Endothelial cell of umbilical vein (primary cell): ENCODE data around the gene DGCR6. TPM values are rescaled to one million over a fixed set of nuclear protein-coding genes. Genes with fewer than 3 reads are reported as not detected.

Source experiments
- BruUV-seq: library from RNA; stranded (reverse); fragments of 400-500 nt; replicated peaks from 2 replicates; lab custom pipeline; 2021; lab: Mats Ljungman, UMichigan
- CTCF ChIA-PET: fragments of 300-600, 350-600 bp; sonication (Branson Sonifier 250); formaldehyde crosslinking; loops from one replicate; lab custom pipeline; 2021; ENCODE audit warnings: antibody characterized with exemption, inconsistent platforms; lab: Charles Lee
- POLR2A ChIA-PET: fragments of 300-600, 350-600 bp; sonication (Branson Sonifier 250); formaldehyde crosslinking; loops from one replicate; lab custom pipeline; 2021; ENCODE audit warnings: antibody characterized with exemption, inconsistent platforms; lab: Charles Lee
- DNase-seq: peaks from one replicate; pipeline ENCODE4 v3.0.0-alpha.2; 2011; ENCODE audit warnings: low read depth, low spot score
- FAIRE-seq: peaks from 2 replicates; lab custom pipeline; 2011; peaks lifted over from hg19 to GRCh38; lab: Jason Lieb, UNC
- H2AFZ ChIP-seq: 2 replicates; pipeline ENCODE4 v1.6.0; 2012; ENCODE audit warnings: low read depth, low read length, control low read depth, inconsistent platforms
- H3K27ac ChIP-seq: 2 replicates; pipeline ENCODE4 v1.5.1; 2011; ENCODE audit warnings: low read depth, mild to moderate bottlenecking, control low read depth, low read length, moderate library complexity; ENCODE audit not compliant: insufficient read depth
- H3K27me3 ChIP-seq, 2 experiments: 2 replicates each; pipeline versions ENCODE4 v1.6.0 to v1.6.1; 2011; ENCODE audit warnings: low read length in 2 of 2, mixed read lengths in 1 of 2; ENCODE audit not compliant: control insufficient read depth in 2 of 2, insufficient read depth in 2 of 2
- H3K36me3 ChIP-seq, 2 experiments: 2 replicates in 1 of 2; 3 replicates in 1 of 2; pipeline ENCODE4 v1.5.1; 2011; ENCODE audit warnings: low read length in 2 of 2, mild to moderate bottlenecking in 1 of 2, moderate library complexity in 1 of 2; ENCODE audit not compliant: control insufficient read depth in 2 of 2, insufficient read depth in 2 of 2; ENCODE audit errors: extremely low read depth in 1 of 2
- H3K4me1 ChIP-seq: 3 replicates; pipeline ENCODE4 v1.5.1; 2011; ENCODE audit warnings: mild to moderate bottlenecking, low read length; ENCODE audit not compliant: control insufficient read depth, insufficient read depth; ENCODE audit errors: extremely low read depth
- H3K4me2 ChIP-seq: 2 replicates; pipeline ENCODE4 v1.6.1; 2011; ENCODE audit warnings: low read length, control low read depth, mixed read lengths; ENCODE audit not compliant: insufficient read depth
- H3K4me3 ChIP-seq, 3 experiments: fragments of 200-600 bp in 1 of 3; sonication (generic), shearing (Covaris generic) in 1 of 3; replicated peaks in 1 of 3; 2 replicates each; pipeline ENCODE4 v1.5.1; 2011 to 2016; ENCODE audit warnings: control low read depth in 3 of 3, low read length in 3 of 3, mild to moderate bottlenecking in 2 of 3, inconsistent platforms in 1 of 3, low read depth in 1 of 3, moderate library complexity in 1 of 3; ENCODE audit not compliant: insufficient read depth in 1 of 3
- H3K79me2 ChIP-seq: 2 replicates; pipeline ENCODE4 v1.6.0; 2012; ENCODE audit warnings: low read length, inconsistent platforms; ENCODE audit not compliant: control insufficient read depth, insufficient read depth
- H3K9ac ChIP-seq: replicated peaks from 2 replicates; pipeline ENCODE3; 2011; ENCODE audit warnings: low read length, control low read depth; ENCODE audit not compliant: insufficient read depth; ENCODE audit errors: extremely low read depth
- H3K9me1 ChIP-seq: replicated peaks from 3 replicates; pipeline ENCODE4 v1.6.0; 2011; ENCODE audit warnings: mild to moderate bottlenecking, low read length; ENCODE audit not compliant: control insufficient read depth, insufficient read depth; ENCODE audit errors: extremely low read depth
- H3K9me3 ChIP-seq: replicated peaks from 2 replicates; pipeline ENCODE4 v1.5.1; 2012; ENCODE audit warnings: low read length, inconsistent platforms; ENCODE audit not compliant: control insufficient read depth, insufficient read depth
- H4K20me1 ChIP-seq: replicated peaks from 2 replicates; pipeline ENCODE3; 2011; ENCODE audit warnings: mild to moderate bottlenecking, low read length; ENCODE audit not compliant: control insufficient read depth, insufficient read depth; ENCODE audit errors: extremely low read depth
- EZH2 ChIP-seq: IDR thresholded peaks from 2 replicates; pipeline ENCODE4 v1.6.1; 2012; ENCODE audit warnings: borderline replicate concordance, low read depth, mild to moderate bottlenecking, moderate library complexity, low read length, inconsistent platforms; ENCODE audit not compliant: severe bottlenecking
- FOS ChIP-seq: IDR thresholded peaks from 2 replicates; pipeline ENCODE4 v1.6.1; 2011; ENCODE audit warnings: mild to moderate bottlenecking, low read length, moderate library complexity, borderline replicate concordance; ENCODE audit not compliant: insufficient read depth
- GATA2 ChIP-seq: IDR thresholded peaks from 2 replicates; pipeline ENCODE4 v1.7.0; 2011; ENCODE audit warnings: low read depth, mild to moderate bottlenecking, moderate library complexity, mixed read lengths, low read length; ENCODE audit not compliant: insufficient read length, insufficient read depth
- JUN ChIP-seq: IDR thresholded peaks from 2 replicates; pipeline ENCODE4 v1.6.1; 2011; ENCODE audit warnings: borderline replicate concordance, low read depth; ENCODE audit not compliant: insufficient read length, insufficient read depth
- MAX ChIP-seq: IDR thresholded peaks from 2 replicates; pipeline ENCODE4 v1.6.1; 2011; ENCODE audit not compliant: insufficient read depth, insufficient read length
- MYC ChIP-seq: IDR thresholded peaks from one replicate; pipeline ENCODE4 v1.6.1; 2011; ENCODE audit warnings: mild to moderate bottlenecking, low read depth, low read length
- POLR2A ChIP-seq: IDR thresholded peaks from 2 replicates; pipeline ENCODE4 v1.6.1; 2012; ENCODE audit warnings: low read depth, mild to moderate bottlenecking, control low read depth, low read length
- POLR2AphosphoS5 ChIP-seq: IDR thresholded peaks from 2 replicates; pipeline ENCODE4 v1.6.1; 2012; ENCODE audit warnings: low read depth, mild to moderate bottlenecking, control low read depth, low read length, moderate library complexity; ENCODE audit not compliant: insufficient read depth
- dilution Hi-C: fragments of 300-500 bp; cut with MboI; formaldehyde crosslinking; loops from one replicate; pipeline ENCODE4 v1.15.0; 2019; ENCODE audit warnings: low sequenced_read_pairs; ENCODE audit not compliant: extremely low pct_ligation_motif_present
- intact Hi-C: fragments of 100-400 bp; cut with micrococcal nuclease; formaldehyde crosslinking; loops from one replicate; pipeline ENCODE4 v1.10.0; 2022
- polyA plus RNA-seq, 4 experiments: library from polyadenylated mRNA; depleted of rRNA in 3 of 4; stranded (reverse) in 3 of 4; unstranded in 1 of 4; fragments of >200 nt; gene quantifications; 2 replicates each; pipeline versions ENCODE4 v1.2.1 to v1.2.3, GENCODE V29; 2011 to 2012; ENCODE audit warnings: missing spikeins in 1 of 4
- total RNA-seq: library from RNA; stranded (reverse); gene quantifications from 2 replicates; pipeline ENCODE4 v1.2.3, GENCODE V29; 2021
- TF ChIP-seq, protein P1 (sequence below), 2 donors: IDR thresholded peaks; 1 replicate in 1 of 2; 2 replicates in 1 of 2; pipeline ENCODE4 v1.5.1; 2011; ENCODE audit warnings: low read length in 2 of 2, mild to moderate bottlenecking in 2 of 2, moderate library complexity in 2 of 2, control low read depth in 1 of 2, inconsistent platforms in 1 of 2, low read depth in 1 of 2; ENCODE audit not compliant: insufficient read depth in 1 of 2; ENCODE audit errors: extremely low read depth in 1 of 2

DGCR6 gene
- total and polyA plus RNA-seq, 2 donors (not counting 3 experiments of a cell fraction or from before 2014, with no cell fraction given), result 0.95 to 1.1 TPM

DNA sequence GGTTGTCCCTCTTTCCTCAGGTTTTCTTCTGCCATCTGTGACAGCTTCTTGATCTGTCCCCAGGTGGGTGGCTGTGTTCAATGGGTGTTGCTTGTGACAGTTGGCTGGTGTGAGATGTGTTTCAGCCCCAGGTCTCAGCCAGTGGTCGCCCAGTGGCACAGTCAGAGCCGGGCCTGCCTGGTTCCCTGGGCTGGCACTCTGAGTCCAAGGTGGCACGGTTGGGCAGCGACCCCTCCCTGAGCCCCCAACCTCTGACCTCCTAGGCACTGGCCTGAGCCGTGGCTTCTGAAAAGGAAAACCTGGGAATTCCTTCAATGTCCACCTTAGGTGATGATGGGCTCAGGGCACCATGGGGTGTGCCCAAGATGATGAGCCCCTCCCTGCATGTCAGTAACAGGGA lies 44.0 kb downstream of the DGCR6 start:
- ChIA-PET POLR2A (no interaction called here), CTCF (no interaction called here)
- FAIRE-seq (no peak), DNase-seq (no peak)
- BruUV-seq, result no TSS peak
- no peak overlapping the region for H3K4me2 ChIP-seq
- no peaks in the 10 kb centered on the region for H3K36me3 ChIP-seq
- H3K27me3 ChIP-seq, result peaks cover 0 to 5% of the 10 kb centered on the region in 2 experiments
- H3K4me1 ChIP-seq, result no peaks in the 10 kb centered on the region
- no peak overlapping the region for H3K9ac ChIP-seq
- H3K9me1 ChIP-seq, result no peaks in the 10 kb centered on the region
- H3K4me3 ChIP-seq, result no peak overlapping the region
- dilution Hi-C loops (no loop called here), intact Hi-C loops (no loop called here)
- no peak for TF ChIP-seq GATA2
- no peak for TF ChIP-seq POLR2AphosphoS5
- no peak for TF ChIP-seq EZH2
- TF ChIP-seq JUN, result no peak
- TF ChIP-seq MAX, result no peak
- TF ChIP-seq FOS, result no peak
- no peak for TF ChIP-seq POLR2A
- no peak for TF ChIP-seq MYC
- TF ChIP-seq, protein P1, sequence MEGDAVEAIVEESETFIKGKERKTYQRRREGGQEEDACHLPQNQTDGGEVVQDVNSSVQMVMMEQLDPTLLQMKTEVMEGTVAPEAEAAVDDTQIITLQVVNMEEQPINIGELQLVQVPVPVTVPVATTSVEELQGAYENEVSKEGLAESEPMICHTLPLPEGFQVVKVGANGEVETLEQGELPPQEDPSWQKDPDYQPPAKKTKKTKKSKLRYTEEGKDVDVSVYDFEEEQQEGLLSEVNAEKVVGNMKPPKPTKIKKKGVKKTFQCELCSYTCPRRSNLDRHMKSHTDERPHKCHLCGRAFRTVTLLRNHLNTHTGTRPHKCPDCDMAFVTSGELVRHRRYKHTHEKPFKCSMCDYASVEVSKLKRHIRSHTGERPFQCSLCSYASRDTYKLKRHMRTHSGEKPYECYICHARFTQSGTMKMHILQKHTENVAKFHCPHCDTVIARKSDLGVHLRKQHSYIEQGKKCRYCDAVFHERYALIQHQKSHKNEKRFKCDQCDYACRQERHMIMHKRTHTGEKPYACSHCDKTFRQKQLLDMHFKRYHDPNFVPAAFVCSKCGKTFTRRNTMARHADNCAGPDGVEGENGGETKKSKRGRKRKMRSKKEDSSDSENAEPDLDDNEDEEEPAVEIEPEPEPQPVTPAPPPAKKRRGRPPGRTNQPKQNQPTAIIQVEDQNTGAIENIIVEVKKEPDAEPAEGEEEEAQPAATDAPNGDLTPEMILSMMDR (IDR thresholded peaks at IDR 0.05; ENCODE audit: extremely low read depth in 1 of 2, insufficient read depth in 1 of 2, low read depth in 1 of 2, low read length in 2 of 2), result no peak
- no peak overlapping the region for H3K27ac ChIP-seq
- H3K79me2 ChIP-seq, result no peaks in the 10 kb centered on the region
- no peak overlapping the region for H2AFZ ChIP-seq
- no peaks in the 10 kb centered on the region for H3K9me3 ChIP-seq
- no peaks in the 10 kb centered on the region for H4K20me1 ChIP-seq
